ENCODE results near the gene CDH23. TPM values are rescaled to one million over a fixed set of nuclear protein-coding genes. Genes with fewer than 3 reads are reported as not detected.

Gene CDH23
- polyA plus RNA-seq, 3 donors = 2.0 to 21.1 (median 15.5) TPM

DNA sequence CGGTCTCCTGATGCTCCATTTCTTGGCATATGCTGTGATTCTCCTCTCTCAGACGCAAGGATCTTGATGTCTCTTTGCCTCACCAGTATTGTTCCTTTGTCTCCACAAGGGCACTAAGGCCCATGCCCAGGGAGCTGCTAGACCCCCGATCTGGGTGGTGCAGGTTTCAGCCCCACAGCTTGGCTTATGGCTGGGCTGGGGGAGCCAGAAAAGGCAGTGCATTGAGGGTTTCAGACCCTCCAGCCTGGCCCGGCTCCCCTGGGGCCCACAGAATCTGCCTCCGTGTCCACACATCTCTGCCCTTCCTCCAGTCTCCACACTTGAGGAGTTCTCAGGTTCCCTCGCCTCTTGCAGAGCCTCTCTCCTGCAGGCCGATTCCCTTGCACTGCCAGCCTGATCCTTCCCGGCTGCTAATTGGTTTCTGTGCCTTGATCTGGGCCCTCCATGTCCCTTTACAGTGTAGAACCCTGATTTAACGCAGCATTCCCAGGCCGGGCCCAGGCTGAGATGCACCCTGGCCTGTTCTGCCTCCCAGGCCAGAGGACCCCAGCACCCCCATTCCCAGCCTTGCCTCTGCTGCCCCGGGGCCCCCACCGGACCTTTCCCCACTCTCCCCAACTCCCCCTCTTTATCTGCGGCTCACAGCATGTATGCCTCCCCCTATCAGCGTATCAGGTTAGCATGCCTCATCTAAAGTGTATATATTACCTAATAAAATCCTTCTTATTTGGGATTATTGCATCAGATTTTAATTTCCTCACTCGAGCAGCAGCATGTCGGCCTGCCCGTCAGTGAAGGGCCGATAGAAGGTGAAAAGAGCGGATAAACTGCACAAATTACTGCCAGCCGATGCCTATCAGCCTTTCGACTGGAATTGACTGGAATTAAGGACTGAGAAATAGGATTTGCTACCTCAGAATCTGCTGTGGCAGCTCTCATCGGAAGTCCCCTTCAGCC is 177.1 kb downstream of the CDH23 start:
- no peak overlapping the region for H3K27ac ChIP-seq (ENCODE audit: low read depth, low read length)
- WGBS, 3 donors = 80 to 91% (median 90%) methylated on average over 22 of the region's 22 CpGs

DNA sequence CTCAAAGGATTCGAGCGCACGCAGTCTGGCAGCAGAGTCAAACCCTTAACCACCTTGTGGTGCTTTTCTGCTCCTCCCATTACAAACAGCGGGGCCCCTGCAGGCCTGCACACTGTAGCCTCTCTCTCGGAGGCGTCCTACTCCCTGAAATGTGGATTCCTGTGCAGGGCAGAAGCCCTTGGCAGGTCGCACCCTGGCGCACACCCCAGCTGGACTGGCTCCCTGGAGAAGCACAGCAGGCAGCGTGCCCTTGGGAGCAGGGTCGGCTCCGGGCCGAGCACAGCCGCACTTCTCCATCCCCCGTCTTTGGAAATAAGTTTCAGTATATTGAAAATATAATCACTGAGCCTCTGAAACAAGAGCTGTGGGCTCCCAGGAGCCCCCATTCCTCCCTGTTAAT is 178.7 kb downstream of the CDH23 start:
- H3K27ac ChIP-seq (ENCODE audit: low read depth, low read length) = no peak overlapping the region
- WGBS, 3 donors = 56 to 68% (median 59%) methylated on average over 14 of the region's 14 CpGs

DNA sequence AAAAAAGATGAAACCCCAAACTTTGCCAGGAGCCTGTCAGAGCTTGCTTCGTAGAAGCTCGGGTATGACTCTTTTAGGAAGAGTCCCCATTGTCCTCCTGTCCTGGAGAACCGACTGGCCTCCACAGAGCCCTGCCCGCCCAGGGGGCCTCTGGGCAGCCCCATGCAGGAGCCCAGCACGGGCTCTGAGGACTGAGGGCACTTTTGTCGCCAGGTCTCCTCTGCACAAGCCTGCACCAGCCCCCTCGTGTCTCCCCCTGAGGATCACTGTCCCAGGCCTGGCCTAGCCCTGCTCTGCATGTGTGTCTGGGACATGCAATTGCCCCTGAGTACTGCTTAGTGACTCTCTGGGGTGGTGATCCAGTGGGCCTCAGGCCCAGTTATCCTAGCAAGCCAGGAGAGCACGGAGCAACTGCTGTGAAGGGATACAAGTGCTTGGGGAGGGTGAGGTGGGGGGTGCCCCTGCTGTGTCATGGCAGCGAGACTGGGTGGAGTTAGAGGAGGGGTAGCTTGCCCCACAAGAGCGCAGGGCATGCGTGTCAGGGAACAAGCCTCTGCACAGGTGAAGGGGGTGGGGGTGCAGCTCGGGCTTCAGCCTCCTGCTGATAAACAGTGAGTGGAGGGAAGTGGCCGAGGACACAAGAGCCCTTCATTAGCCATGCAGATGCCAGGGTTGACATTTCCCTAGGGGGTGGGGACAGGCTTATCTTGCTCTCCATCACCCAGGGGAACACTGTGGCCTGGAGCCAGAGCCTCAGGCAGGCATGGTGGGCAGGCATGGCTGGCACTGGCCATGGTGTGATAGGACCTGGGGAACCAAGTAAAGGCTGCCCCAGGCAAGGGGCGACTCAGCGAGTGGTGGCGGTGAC is 179.4 kb downstream of the CDH23 start:
- 74 to 86% (median 81%) methylated on average over 16 of the region's 16 CpGs for WGBS, 3 donors

DNA sequence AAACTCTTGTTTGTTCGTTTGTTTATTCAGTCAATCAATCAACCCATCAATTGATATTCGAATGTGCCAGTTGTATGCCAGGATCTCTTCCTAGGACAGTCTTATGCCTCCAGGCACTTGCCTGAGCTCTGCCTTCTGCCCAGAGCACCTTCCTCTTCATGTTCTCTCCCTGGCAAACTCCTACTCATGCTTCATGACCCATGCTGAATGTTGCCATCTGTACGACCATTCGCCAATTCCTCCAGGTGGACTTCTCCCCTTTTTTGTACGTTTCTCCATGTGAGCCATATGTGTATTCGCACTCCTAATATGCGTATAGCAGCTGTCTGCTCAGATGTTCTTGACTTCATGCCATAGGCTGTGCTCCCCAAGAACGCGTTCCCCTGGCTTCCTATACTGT is 180.1 kb downstream of the CDH23 start:
- no peak overlapping the region for H3K27ac ChIP-seq (ENCODE audit: low read depth, low read length)
- 89 to 95% (median 95%) methylated on average over 9 of the region's 9 CpGs for WGBS, 3 donors

More for the DNA sequence above, 179.4 kb downstream of the CDH23 start:
- no peak overlapping the region for H3K27ac ChIP-seq (ENCODE audit: low read depth, low read length)

- WGBS, 3 donors = 86 to 96% (median 93%) methylated on average over 8 of the region's 8 CpGs
- no peak overlapping the region for H3K27ac ChIP-seq (ENCODE audit: low read depth, low read length)
Measured at GRCh38 chr10:71577345-71577744, 180.6 kb downstream of the CDH23 start.

GRCh38 chr10:71578069-71578468 is 181.3 kb downstream of the CDH23 start:
- WGBS, 3 donors = 81 to 88% (median 88%) methylated on average over 10 of the region's 10 CpGs
- no peak overlapping the region for H3K27ac ChIP-seq (ENCODE audit: low read depth, low read length)

DNA sequence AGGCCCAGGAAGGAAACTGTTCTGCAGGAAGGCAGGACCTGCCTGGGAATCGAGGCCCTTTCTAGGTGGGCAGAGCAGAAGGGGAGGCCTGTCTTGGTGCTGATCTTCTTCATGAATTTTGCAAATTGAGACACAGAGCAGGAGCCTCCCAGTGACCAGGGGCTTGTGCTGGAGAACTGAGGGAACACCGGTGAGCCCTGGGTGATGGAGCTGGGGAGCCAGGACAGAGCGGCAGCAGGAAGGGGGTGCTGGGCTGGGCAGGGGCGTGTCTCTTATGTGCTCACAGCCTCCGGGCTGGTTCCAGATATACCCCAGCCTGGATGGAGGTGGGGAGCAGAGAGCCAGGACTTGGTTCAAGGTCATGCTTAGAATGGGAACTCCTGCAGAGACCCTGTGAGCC is 182.9 kb downstream of the CDH23 start:
- WGBS, 3 donors = 74 to 92% (median 90%) methylated on average over 4 to 5 of the region's 5 CpGs
- H3K27ac ChIP-seq (ENCODE audit: low read depth, low read length) = no peak overlapping the region

GRCh38 chr10:71580415-71580814 is 183.7 kb downstream of the CDH23 start:
- no peak overlapping the region for H3K27ac ChIP-seq (ENCODE audit: low read depth, low read length)
- 40 to 84% (median 75%) methylated on average over 2 of the region's 2 CpGs for WGBS, 3 donors

DNA sequence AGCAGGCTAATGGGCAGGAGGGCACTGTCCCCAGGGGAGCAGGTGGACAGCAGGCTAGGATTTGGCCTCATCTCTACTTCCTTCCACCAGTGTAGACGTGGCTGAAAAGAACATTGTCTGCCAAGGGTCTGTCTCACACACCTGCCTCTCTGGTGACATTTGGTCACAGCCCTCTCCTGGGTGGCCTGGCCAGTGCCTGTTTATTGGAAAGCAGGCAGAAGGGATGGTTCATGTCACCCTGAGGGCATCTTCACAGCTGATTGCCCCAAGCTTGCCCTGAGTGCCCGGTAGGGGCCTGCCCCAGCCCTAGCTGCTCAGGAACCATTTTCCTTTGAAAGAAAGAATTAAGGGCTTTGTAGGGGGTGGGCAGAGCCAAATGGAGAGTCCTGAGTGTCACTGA is 184.2 kb downstream of the CDH23 start:
- H3K27ac ChIP-seq (ENCODE audit: low read depth, low read length) = no peak overlapping the region
- WGBS, 3 donors = 72 to 82% (median 77%) methylated on average over 2 of the region's 2 CpGs

DNA sequence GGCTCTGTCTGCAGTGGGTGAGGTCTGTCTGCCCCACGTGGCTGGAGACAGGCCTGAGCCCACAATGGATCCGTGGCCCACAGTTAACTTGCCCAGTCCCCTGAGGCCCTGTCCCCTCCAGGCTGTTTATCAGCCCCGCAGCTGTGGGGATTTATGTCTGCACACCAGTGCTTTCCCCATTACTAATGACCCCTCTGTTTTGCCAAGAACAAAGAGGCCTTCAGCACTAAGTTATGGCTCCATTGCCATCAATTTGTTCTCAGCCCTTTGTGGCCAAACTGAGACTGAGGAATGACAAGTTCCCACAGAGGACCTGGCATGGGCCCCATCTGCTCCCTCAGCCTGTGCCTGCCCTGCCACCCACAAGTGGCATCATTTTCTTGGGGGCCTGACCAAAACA is 184.7 kb downstream of the CDH23 start:
- 70 to 79% (median 73%) methylated on average over 3 of the region's 3 CpGs for WGBS, 3 donors
- H3K27ac ChIP-seq (ENCODE audit: low read depth, low read length) = no peak overlapping the region

DNA sequence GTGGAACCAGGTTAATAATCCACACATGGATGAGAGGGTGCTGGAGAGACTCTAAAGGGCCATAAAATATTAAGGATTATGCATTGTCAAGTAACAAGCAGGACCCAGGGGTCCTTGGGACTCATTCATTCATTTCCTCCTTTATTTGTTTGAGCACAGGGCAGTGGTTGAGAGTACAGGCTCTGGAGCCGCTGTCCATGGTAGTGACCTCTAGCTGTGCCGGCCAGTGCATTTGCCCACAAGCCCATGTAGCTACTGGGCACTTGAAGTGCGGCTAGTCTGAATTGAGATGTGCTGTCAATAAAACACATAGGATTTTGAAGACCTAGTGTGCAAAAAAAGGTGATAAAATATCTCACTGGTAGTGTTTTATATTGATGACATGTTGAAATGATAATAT is 185.3 kb downstream of the CDH23 start:
- WGBS, 3 donors = 53 to 83% (median 78%) methylated on average over 3 of the region's 3 CpGs
- no peak overlapping the region for H3K27ac ChIP-seq (ENCODE audit: low read depth, low read length)

GRCh38 chr10:71582506-71583475 is 186.1 kb downstream of the CDH23 start:
- 77 to 92% (median 89%) methylated on average over 21 of the region's 21 CpGs for WGBS, 3 donors
- H3K27ac ChIP-seq (ENCODE audit: low read depth, low read length) = no peak overlapping the region

DNA sequence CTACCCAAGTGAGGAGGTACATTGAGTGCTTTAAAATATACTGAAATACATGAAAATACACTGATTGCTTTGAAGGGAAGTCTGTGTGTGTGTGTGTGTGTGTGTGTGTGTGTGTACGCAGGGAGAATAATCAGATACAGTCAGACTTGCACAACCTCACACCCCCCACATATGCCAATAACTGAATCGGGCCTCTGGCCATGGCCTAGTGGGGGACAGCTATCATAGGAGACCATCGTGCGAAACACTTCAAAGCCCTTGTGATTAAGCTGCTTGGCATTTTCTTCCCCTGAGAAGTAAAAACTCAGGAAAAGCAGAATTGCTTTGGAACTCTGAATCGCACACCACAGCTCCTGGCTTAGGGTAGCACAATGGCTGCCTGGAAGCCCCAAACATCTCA is 187.7 kb downstream of the CDH23 start:
- H3K27ac ChIP-seq (ENCODE audit: low read depth, low read length) = no peak overlapping the region
- 72 to 83% (median 81%) methylated on average over 5 of the region's 5 CpGs for WGBS, 3 donors

GRCh38 chr10:71584902-71585563 is 188.3 kb downstream of the CDH23 start:
- no peak overlapping the region for H3K27ac ChIP-seq (ENCODE audit: low read depth, low read length)
- WGBS, 3 donors = 80 to 88% (median 86%) methylated on average over 10 of the region's 10 CpGs

DNA sequence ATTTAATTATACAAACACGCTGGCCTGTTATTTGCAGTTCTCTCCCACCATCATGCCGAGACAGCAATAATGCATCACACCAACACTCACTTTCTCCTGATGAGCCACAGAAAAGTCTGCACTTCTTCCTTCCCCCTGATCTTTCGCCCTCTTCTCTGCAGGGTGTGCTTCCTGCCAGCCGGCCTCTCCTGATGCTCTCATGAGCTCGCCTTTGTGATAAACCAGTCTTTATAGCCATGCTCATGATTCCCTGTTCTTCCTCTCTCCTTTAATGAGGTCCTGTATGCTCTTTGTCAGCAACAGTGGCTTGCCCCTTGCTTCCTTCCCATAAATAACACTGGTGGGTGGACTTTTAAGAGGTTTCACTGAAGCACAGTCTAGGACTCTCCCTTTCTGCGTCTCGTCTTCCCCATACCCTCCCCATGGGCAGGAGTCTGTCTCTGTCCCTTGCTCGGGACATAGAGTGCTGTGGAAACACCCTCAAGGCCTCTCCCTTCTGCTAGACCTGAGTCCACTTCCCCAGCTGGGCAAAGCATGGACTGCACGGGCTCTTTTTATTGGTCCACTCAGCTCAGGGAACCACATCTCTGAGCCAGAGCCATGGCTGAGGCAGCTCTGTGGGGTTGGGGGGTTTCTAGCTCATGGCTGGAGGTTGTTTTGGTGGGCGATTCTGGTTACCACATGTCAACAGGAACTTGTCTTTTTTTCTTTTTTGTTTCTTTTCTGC is 189.0 kb downstream of the CDH23 start:
- WGBS, 3 donors = 65 to 77% (median 74%) methylated on average over 10 of the region's 10 CpGs
- no peak overlapping the region for H3K27ac ChIP-seq (ENCODE audit: low read depth, low read length)

DNA sequence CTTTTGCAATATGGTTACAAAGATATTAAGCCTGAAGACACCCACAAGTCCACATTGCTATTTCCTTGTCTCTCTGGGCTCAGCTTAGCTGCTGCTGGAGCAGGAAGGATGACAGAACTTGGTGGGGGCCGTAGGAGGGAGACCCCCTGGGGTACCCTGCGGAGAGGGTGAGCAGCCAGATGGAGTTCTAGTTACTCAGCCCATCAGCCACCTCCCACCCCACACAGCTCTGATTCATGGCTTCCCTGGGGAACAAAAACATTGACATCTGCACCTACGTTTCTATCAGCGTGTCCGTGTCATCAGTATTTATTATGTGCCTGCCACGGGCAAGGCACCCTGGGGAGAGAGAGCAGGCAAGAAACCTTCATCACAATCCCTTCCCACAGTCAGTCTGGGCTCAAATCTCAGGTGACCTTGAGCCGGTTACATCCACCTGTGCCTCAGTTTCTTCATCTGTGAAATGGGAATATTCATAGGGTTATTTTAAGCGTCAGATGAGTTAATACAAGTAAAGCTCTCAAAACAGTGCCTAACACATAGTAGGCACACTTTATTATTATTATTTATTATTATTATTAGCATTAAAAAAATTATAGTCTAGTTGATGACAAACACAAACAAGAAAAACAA is 191.3 kb downstream of the CDH23 start:
- no peak overlapping the region for H3K27ac ChIP-seq (ENCODE audit: low read depth, low read length)
- WGBS, 3 donors = 63 to 90% (median 85%) methylated on average over 8 of the region's 8 CpGs

GRCh38 chr10:71588685-71589084 is 192.0 kb downstream of the CDH23 start:
- no peak overlapping the region for H3K27ac ChIP-seq (ENCODE audit: low read depth, low read length)
- WGBS, 3 donors = 77 to 97% (median 92%) methylated on average over 4 of the region's 4 CpGs
